CD4-positive, alpha-beta T cell treated with Interleukin-6 for 4 hours (primary cell): ENCODE measurements around the gene ADIPOR2.
"Not testable (repeated sequence)": the region's sequence is repeated elsewhere in the genome, so short reads cannot be mapped to it uniquely, and the experiment has no call there.

ENCODE experiments used
- DNase-seq: peaks from one replicate; pipeline ENCODE4 v3.0.0-alpha.2; 2020; ENCODE audit warnings: mixed read lengths

ADIPOR2 gene

DNA sequence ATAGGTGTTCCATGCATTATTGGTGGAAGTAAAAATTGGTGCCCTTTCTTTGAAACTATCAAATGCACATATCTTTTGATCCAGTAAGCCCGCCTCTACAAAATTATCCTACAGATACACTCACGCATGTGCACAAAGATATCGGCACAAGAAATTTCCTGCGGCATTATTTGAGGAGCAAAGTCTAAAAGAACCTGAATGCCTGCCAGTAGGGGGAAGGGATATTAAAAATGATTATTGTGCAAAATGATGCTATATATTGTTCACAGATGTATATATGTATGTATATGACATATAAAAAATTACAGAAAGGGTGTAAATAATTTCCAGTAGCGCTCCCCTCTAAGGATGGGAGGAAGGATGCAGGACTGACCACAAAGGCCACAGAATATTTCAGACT lies 24.7 kb upstream of the ADIPOR2 start:
- DNase-seq: no peak

DNA sequence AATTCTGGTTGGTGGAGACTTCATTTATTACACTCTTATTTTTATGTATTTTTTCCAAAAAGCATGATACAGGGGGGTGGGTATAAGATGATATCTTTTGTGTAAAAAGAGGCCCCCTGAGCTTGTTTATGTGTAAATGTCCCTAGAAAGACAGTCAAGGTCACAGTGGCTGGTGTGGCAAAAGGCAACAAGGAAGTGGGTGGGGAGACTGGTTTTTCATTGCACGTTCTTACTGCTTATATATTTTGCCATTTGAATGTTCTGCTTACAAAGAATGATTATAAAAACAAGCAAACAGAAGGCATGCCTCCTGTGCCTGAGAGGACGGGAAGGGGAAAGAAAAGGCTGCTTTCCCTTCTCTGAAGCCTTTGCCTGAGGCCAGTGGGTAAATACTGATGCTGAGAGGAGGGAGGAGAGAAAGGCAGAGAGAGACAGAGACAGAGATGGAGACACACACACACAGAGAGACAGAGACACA lies 24.1 kb upstream of the ADIPOR2 start:
- DNase-seq: no peak

DNA sequence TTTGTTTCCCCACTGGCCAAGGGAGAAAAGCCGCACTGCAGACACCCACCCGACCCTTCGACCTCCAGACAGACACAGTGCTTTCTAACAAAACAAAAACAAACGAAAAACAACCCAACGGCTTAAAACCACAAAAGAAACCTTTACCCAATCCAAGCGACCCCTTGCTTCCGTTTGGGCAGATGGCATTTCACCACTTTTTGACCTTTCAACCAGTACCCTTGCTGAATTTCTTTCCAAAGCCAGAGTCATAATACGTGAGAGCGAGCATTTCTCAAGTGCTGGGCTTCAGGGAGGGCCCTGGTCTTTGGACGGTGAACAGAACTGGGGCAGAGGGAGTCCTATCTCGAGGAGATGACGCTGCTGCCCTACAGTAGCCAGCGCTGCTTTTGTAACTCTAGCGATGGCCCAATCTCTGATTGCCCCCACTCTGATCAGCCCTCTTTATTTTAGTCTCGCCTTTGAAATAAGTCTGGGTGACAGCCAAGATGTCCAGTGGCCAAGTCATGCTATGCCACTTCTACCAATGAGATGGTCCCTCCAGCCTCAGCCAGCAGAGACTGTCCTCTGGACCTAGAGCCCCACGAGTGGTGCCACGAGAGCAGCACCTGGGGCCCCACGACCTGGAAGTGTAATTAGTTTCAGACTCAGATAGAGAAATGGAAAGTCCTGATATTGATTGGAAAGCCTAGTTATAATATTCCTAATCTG lies 21.9 kb upstream of the ADIPOR2 start:
- DNase-seq: no peak

DNA sequence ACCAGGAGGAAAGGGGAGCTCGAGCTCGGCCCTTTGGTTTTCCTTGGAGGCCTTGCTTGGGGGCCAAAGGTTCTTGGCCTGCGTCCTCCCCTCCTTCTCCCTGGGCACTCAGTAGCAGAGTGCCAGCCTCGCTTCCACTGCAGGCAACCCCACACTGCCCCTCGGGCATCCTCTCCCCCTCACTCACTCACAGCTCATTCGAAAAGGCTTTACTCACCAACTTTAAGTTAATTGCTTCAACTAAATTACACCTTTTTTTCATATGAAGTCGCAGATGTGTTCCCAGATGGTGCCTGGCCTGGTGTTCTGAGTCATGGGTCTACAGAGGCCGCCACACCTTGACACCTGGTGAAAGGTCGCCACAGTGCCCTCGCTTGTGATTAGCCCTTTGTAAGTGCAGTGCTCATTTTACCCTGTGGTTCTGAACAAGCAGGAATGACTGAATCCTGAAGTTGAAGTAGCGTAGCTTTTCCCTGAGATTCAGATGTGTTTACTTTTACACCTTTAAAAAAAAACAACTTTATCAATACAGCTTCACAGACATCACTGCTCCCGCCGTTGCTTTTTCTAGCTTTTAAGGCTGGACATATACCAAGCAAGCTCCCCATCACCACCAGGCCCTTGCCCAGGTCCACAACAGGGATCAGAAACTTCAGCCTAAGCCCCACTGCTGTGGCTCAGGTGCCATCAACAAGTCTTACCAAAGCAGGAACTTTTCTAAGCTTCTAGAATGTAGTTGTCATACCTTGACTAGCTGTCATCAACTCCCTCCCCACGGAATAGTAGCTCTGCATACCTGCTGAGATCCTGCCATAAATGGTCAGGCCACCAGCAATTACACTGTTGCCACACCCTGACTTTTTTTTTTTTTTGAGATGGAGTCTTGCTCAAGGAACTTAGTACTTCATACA lies 20.3 kb upstream of the ADIPOR2 start:
- DNase-seq: no peak

DNA sequence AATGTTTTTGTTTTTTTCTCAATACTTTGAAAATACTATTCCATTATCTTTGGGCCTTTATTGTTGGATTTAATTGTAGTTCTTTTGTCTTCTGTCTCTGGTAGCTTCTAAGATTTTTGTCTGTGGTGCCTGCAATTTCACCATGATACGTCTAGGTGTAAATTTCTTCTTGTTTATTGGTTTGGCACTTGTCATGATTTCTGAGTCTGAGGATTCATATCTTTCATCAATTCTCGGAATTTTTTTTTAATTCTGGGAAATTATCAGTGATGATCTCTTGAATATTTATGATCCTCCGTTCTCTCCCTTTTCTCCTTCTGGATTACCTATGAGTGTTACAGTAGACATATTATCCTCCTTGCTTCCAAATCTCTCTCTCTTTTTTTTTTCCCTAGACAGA lies 14.8 kb upstream of the ADIPOR2 start:
- DNase-seq: no peak

DNA sequence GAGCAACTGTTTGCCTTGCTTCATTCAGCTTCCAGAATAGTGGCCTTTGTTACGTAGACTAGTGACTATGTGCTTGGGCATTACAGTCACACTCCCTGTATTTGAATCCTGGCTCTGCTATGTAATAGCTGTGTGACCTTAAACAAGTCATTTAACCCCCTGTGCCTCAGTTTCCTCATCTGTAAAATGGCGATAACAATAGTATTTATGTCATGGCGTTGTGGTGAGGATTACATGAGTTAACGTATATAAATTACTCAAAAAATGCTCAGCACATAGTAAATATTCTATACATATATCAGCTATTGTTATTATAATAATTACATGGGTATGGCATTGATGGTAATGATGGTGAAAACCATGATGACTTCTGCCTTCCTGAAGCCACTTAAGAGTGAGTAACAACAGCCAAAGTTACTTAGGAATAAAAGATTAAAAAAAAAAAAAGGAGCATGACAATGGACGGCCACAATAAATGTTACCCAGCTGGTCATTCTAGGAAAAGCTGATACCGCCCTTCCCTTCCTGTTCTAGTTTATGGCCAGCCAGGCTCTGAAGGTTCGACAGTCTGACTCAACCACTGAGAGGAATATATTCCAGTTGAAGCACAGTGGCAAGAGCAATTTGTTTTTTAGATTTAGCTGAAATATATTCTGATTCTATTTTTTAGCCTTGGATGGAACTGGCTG lies 9.9 kb upstream of the ADIPOR2 start:
- DNase-seq: no peak

DNA sequence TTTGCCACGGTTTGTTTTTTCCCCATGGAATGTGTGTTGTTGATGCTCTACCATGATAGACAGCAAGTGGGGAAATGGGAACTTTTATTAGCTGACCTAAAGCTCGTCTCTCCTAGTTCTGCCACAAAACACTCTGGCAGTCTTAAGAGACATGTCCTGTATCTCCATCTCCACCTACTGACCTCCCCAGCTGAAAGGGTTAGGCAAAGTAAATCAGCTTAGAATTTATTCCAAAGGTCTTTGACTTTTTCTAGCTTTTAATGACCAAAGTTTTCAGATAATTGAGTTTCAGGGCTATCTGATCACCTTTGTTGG lies 9.4 kb upstream of the ADIPOR2 start:
- DNase-seq: no peak

DNA sequence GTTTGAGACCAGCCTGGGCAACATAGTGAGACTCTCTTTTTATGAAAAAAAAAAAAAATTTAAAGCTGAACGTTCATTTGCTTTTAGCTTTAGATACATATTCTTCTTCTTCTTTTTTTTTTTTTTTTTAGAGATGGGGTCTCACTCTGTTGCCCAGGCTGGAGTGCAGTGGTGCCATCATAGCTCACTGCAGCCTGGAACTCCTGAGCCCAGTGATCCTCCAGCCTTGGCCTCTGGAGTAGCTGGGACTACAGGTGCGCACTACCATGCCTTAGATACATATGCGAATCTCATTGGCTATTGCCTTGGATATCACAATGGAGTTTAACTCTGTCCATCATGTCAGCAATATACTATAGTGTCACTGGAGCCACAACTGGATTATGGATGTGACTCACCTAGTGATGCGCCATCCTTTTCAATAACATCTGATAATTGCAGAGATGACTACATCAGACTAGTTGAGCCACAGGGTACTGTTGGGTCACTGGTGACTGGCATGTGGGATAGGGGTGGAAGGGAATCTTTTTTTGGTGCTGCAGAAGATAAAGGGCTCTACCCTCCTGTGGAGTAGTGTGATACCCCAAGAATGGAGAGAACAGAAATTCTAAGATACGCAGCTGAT lies 2.7 kb upstream of the ADIPOR2 start:
- no peak for DNase-seq

DNA sequence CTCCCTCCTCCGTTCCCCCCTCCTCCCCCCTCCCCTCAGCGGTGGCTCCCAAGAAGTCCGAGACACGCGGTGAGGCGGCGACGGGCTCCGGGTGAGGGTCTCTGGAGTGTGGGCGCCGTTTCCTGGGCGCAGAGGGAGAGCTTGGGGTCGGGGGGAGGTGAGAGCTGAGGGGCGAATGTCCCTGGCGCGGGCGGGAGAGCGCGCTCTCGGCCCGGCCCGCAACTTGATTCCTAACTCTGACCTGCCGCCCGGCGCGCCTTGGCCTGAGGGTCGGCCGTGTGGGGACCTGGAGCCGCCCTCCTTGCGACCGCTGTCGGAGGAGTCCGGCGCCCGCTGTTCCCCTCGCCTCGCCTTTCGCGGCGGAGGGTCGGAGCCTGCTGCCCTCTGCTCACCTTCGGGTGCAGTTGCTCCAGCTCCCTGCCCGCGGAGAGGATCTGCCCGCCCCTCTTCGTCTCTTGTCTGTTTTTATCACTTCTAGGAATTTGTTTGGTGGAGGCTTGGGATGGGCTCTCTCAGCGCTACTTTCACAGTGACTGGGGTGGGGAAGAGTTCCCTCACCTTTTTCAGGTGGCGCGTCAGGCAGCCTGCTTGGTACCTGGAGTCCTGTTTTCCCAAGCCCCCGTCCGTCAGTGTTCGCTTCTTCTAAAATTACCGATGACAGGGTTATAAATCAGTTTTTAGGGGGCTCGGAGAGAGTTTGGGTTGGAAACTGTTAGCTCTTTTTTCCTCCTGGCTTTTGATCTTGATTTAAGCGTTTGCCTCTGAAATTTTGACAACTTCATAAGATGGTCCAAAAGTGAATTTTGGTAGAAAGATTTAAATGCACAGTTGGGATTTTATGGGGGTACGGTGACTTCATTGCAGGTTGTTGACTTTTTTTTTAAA lies 495 bp downstream of the ADIPOR2 start:
- peak; percentile 31 for DNase-seq

DNA sequence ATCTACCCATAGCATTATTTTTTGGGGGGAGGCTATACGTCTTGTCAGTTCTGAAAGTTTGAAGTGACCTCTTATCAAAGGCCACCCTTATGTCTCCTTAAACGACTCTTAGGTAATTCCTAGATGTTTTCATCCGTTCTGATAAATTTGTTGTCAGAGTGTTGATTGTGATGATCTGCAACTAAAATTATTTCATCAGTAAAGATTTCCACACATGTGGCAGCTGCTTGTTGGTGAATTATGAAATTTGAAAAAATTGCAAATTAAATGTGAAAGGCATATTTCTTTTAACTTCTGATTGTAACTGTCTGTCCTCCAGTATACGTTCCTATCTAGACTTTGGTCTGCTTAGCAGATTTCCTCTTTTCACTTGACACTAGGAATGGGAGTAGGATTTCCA lies 1.4 kb downstream of the ADIPOR2 start:
- no peak for DNase-seq

DNA sequence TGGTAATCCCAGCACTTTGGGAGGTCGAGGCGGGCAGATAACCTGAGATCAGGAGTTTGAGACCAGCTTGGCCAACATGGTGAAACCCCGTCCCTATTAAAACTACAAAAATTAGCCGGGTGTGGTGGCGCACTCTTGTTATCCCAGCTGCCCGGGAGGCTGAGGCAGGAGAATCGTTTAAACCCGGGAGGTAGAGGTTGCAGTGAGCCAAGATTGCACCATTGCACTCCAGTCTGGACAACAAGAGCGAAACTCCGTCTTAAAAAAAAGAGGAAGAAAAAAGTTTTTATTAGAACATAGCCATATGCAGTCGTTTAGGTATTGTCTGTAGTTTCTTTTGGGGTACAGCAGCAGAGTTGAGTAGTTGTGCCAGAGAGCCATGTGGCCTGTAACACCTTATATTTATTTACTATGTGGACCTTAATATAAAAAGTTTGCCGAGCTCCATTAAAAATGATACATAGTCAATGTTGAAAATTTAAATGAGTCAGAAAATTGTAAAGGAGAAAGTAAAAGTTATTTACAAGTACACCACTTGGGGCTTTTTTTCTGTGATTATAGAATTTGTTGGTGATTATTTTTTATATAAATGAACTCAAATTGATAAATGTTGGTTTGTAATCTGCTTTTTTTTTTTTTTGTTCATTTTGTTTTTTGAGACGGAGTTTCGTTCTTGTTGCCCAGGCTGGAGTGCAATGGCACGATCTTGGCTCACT lies 2.2 kb downstream of the ADIPOR2 start:
- DNase-seq: no peak

DNA sequence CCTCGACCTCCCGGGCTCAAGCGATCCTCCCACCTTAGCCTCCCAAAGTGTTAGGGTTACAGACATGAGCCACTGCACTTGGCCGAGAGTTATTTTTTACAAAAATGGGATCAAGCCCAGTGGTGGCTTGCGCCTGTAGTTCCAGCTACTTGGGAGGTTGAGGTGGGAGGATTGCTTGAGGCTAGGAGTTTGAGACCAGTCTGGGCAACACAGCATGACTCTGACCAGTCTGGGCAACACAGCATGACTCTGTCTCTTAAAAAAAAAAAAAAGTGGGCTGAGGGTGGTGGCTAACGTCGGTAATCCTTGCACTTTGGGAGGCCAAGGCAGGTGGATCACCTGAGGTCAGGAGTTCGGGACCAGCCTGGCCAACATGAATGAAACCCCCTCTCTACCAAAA lies 4.2 kb downstream of the ADIPOR2 start:
- not testable (repeated sequence) for DNase-seq

DNA sequence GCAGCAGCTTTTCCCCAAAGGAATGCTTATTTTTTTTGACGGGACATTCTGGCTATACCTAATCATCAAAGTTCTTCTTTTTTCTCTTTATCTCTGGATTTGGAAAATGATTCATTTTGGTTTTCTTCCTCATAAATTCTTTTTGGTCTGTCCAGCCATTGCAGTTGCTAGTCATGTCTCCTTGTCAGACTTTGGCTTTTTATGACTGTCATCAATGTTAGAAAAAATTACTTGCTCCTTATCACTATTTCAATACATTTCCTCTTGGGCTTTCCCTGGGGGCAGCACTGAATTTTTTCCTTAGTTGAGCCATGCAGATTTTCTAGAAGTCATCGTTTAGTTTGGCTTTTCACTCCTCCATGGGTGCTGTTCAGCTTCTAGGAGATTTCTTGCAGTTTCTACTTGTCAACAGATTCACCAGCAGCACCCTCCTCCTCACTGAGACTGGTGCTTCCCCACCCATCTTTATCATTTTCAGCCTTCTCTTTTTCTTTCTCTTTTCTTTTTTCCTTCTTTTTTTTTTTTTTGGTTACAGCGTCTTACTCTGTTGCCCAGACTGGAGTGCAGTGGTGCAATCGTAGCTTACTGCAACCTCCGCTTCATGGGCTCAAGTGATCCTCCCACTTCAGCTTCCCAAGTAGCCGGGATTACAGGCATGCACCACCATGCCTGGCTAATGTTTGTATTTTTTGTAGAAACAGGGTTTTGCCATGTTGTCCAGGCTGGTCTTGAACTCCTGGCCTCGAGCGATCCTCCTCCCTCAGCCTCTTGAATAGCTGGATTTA lies 5.2 kb downstream of the ADIPOR2 start:
- DNase-seq: no peak

DNA sequence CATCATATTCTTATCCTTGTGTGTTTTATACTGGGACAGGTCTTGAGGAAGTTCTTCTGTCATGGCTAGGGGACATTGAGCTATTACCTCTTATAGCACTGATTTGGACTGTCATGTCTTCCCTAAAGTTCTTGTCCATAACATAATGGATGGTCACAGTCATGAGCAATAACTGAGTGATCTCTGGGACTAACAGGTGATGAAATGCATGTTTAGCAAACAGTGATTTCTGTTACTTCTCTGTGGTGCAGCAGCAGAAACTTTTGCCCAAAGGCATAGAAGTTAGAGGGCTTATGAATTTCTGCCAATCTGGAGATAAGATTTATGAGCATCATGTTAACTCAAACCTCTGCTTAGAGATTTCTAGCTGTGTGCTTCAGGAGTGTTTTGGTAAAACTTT lies 5.9 kb downstream of the ADIPOR2 start:
- DNase-seq: no peak

DNA sequence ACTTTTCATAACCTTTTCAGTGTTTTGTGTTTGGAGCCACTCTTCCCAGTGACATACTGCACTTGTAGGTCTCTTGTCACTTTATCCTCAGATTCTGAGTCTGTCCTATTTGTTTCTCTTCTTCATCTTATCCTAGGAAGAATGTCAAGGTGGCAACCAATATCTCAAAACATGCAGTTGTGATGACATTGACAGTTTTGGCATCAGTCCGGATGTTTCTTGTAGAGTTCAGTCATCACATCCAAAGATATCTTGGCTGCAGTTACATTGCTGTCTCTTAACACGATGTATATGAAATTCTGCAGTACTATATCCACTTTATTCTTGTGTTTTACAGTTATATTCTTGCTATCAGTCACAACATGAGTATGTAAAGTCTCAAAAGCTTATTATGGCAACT lies 6.4 kb downstream of the ADIPOR2 start:
- no peak for DNase-seq

DNA sequence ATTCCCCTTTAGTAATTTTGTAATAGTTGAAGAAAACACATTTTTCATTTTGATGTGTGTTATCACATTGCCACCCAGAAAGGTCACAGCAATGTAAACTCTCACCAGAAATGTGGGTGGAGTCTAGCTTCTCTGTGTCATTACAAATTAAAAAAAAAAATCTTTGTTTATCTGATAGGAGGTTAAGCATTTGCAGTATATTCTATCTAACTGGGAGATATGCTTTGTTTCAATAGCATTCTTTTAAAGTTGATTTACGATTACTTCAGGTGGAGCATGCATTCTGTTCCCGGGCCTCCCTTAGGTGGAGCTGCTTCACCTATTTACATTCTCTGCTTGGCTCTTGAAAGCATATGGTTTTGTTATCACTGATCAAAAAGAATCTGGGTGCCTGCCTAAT lies 7.8 kb downstream of the ADIPOR2 start:
- no peak for DNase-seq

DNA sequence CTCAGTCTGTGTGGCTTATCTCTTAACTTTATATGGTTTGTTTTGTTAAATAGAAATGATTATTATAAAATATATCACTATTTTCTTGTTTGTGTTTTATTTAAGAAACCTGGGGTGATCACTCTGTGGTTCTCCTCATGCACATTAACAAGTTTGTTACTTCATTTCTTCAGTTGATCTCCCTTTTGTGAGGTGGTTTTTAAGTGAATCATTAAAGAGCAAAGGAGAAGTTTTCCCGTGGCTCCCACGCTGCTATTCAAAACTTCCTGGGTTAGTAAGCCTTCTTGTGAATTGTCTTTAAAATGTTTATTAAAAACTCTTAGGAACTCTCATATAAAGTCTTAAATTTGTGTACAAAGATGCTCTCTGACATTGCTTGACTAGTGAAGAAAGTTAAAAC lies 11.8 kb downstream of the ADIPOR2 start:
- no peak for DNase-seq

DNA sequence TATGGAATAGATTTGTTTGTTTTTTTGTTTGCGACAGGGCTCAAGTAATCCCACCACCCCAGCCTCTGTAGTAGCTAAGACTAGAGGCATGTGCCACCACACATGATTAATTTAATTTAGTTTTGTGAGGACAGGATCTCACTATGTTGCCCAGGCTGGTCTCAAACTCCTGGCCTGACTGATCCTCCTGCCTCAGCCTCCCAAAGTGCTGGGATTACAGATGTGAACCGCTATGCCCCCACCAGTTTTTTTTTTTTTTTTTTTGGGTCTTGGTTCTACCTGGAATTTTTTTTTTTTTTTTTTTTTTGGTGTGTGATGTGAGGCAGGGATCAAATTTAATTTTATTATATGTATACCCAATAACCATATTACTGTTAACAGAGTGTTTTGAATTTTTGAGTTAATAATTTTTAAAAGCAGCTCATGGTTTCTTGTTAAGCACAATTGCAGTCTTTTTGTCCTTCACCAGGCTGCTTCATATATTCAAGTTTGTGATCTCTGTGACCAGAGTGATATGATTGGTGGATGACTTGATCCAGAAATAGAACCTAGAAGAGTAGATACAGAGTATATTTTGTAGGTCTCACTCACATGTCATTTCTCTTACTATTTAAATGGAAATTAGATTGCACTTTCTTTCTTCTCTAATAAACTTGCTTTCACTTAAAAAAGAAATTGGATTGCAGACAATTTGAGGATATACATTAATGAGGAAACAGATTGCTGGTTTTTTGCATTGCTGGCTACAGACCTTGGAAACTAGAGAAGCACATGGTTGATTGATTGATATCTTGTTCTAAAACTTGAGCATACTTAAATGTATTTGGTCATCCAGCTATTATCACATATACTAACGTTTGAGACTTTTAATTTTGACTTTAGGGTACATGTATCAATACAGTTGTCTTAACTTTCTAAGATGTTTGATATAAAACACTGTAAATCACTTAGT lies 13.2 kb downstream of the ADIPOR2 start:
- DNase-seq: no peak
